Astrocyte (in vitro differentiated cells and primary cell): ENCODE measurements around the gene PLPPR3. TPM values are rescaled to one million over a fixed set of nuclear protein-coding genes. Genes with fewer than 3 reads are reported as not detected.

Experiments used
- DNase-seq: peaks from one replicate; pipeline ENCODE4 v3.0.0-alpha.2; 2010; ENCODE audit warnings: low read depth
- FAIRE-seq: peaks from 2 replicates; lab custom pipeline; 2011; peaks lifted over from hg19 to GRCh38; lab: Jason Lieb, UNC
- H2AFZ ChIP-seq: 2 replicates; pipeline ENCODE4 v1.6.0; 2012; ENCODE audit warnings: low read depth, low read length, inconsistent platforms
- H3K27ac ChIP-seq: 2 replicates; pipeline ENCODE4 v1.5.1; 2011; ENCODE audit warnings: low read depth, low read length, inconsistent platforms
- H3K27me3 ChIP-seq: 2 replicates; pipeline ENCODE4 v1.6.0; 2011; ENCODE audit warnings: low read length, inconsistent platforms; ENCODE audit not compliant: insufficient read depth
- H3K36me3 ChIP-seq: 2 replicates; pipeline ENCODE4 v1.5.1; 2011; ENCODE audit warnings: low read length, inconsistent platforms; ENCODE audit not compliant: insufficient read depth
- H3K4me1 ChIP-seq: 2 replicates; pipeline ENCODE4 v1.5.1; 2011; ENCODE audit warnings: low read length, inconsistent platforms; ENCODE audit not compliant: insufficient read depth
- H3K4me2 ChIP-seq: 2 replicates; pipeline ENCODE4 v1.6.0; 2012; ENCODE audit warnings: low read length, inconsistent platforms
- H3K4me3 ChIP-seq: 2 replicates; pipeline ENCODE4 v1.5.1; 2011; ENCODE audit warnings: low read depth, mild to moderate bottlenecking, low read length, inconsistent platforms; ENCODE audit not compliant: insufficient read depth
- H3K79me2 ChIP-seq: 2 replicates; pipeline ENCODE4 v1.6.0; 2012; ENCODE audit warnings: mild to moderate bottlenecking, low read length, inconsistent platforms; ENCODE audit not compliant: insufficient read depth
- H3K9ac ChIP-seq: 2 replicates; pipeline ENCODE4 v1.6.0; 2012; ENCODE audit warnings: mild to moderate bottlenecking, low read length, inconsistent platforms
- H3K9me3 ChIP-seq: 2 replicates; pipeline ENCODE4 v1.5.1; 2012; ENCODE audit warnings: low read depth, mild to moderate bottlenecking, low read length, inconsistent platforms; ENCODE audit not compliant: insufficient read depth
- H4K20me1 ChIP-seq: 2 replicates; pipeline ENCODE4 v1.6.0; 2012; ENCODE audit warnings: low read length, inconsistent platforms; ENCODE audit not compliant: insufficient read depth
- H3K27ac Mint-ChIP-seq: one replicate; pipeline ENCODE4 v1.8.0; 2021; ENCODE audit warnings: mild to moderate bottlenecking, mixed read lengths; ENCODE audit not compliant: unreplicated experiment
- H3K27me3 Mint-ChIP-seq: one replicate; pipeline ENCODE4 v1.8.0; 2021; ENCODE audit warnings: low read depth, mixed read lengths; ENCODE audit not compliant: unreplicated experiment
- H3K36me3 Mint-ChIP-seq: one replicate; pipeline ENCODE4 v1.8.0; 2021; ENCODE audit warnings: low read depth, mixed read lengths; ENCODE audit not compliant: unreplicated experiment
- H3K4me1 Mint-ChIP-seq: one replicate; pipeline ENCODE4 v1.8.0; 2021; ENCODE audit warnings: low read depth, mixed read lengths; ENCODE audit not compliant: unreplicated experiment
- H3K4me3 Mint-ChIP-seq: one replicate; pipeline ENCODE4 v1.8.0; 2021; ENCODE audit warnings: mild to moderate bottlenecking, moderate library complexity, mixed read lengths; ENCODE audit not compliant: unreplicated experiment
- H3K9me3 Mint-ChIP-seq: one replicate; pipeline ENCODE4 v1.8.0; 2021; ENCODE audit warnings: mild to moderate bottlenecking, mixed read lengths; ENCODE audit not compliant: unreplicated experiment
- EZH2 ChIP-seq: IDR thresholded peaks from 2 replicates; pipeline ENCODE4 v1.6.1; 2012; ENCODE audit warnings: mild to moderate bottlenecking, low read length, inconsistent platforms; ENCODE audit not compliant: insufficient read depth
- total RNA-seq: library from RNA; stranded (reverse); gene quantifications from 2 replicates; pipeline ENCODE4 v1.2.1, GENCODE V29; 2021
- TF ChIP-seq, protein P1 (sequence below): IDR thresholded peaks from 2 replicates; pipeline ENCODE4 v1.5.1; 2011; ENCODE audit warnings: low read depth, mild to moderate bottlenecking, inconsistent platforms, low read length, moderate library complexity; ENCODE audit not compliant: insufficient read depth

Gene PLPPR3
- total RNA-seq, 1 donor from 2014 or later = 36.5 TPM

DNA sequence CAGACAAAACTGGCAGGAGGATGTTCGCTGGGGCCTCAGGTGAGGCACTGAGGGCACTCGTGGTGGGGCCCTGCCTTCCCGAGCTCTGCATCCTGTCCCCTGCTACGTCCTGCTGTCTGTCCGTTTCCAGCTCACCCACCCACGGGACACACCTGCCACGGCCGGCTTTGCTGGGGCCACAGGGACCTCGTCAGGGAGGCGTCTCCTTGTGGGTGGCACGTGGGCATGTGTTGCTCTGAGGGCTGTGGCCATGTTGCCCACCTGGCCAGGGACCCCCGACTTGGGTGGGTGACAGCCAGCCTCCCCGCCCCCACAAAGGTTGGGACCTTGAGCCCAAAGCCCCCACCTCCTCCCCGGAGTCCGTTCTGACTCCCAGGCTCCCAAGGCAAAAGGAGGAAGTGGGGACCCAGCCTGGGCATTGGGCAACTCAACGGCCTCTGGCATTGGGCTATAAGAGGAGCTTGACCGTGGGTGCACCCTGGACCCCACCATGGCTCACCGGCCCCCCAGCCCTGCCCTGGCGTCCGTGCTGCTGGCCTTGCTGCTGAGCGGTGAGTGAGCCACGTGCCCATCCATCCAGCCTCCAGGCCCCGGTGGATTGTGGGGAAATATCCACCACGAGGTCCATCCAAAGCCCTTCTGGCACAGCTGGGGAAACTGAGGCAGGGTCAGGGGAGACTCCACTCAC is 18.9 kb upstream of the PLPPR3 start, which contains the start of gene PRTN3:
Gene PRTN3, plus strand, starts transcription at position 481 of the 688 bp plus-strand sequence. Its CDS starts 10 bp downstream, at position 491.
- H3K36me3 ChIP-seq = no peaks in the 10 kb centered on the region
- H3K4me2 ChIP-seq = no peak within 1 kb of the TSS
- no peaks in the 10 kb centered on the region for H3K9me3 Mint-ChIP-seq
- H3K4me1 ChIP-seq = no peaks in the 10 kb centered on the region
- H3K36me3 Mint-ChIP-seq = no peaks in the 10 kb centered on the region
- H3K4me1 Mint-ChIP-seq = no peaks in the 10 kb centered on the region
- H2AFZ ChIP-seq = no peak within 1 kb of the TSS
- H3K27me3 ChIP-seq = peaks cover 17% of the 10 kb centered on the region
- H3K4me3 ChIP-seq = no peak within 1 kb of the TSS
- no peaks in the 10 kb centered on the region for H3K79me2 ChIP-seq
- H3K9me3 ChIP-seq = no peaks in the 10 kb centered on the region
- H3K27me3 Mint-ChIP-seq = peaks cover 28% of the 10 kb centered on the region
- no peak within 1 kb of the TSS for H3K9ac ChIP-seq
- DNase-seq (no peak), FAIRE-seq (no peak)
- no peak within 1 kb of the TSS for H3K4me3 Mint-ChIP-seq
- H3K27ac ChIP-seq = no peak within 1 kb of the TSS
- TF ChIP-seq, protein P1, sequence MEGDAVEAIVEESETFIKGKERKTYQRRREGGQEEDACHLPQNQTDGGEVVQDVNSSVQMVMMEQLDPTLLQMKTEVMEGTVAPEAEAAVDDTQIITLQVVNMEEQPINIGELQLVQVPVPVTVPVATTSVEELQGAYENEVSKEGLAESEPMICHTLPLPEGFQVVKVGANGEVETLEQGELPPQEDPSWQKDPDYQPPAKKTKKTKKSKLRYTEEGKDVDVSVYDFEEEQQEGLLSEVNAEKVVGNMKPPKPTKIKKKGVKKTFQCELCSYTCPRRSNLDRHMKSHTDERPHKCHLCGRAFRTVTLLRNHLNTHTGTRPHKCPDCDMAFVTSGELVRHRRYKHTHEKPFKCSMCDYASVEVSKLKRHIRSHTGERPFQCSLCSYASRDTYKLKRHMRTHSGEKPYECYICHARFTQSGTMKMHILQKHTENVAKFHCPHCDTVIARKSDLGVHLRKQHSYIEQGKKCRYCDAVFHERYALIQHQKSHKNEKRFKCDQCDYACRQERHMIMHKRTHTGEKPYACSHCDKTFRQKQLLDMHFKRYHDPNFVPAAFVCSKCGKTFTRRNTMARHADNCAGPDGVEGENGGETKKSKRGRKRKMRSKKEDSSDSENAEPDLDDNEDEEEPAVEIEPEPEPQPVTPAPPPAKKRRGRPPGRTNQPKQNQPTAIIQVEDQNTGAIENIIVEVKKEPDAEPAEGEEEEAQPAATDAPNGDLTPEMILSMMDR = no peak
- no peak for TF ChIP-seq EZH2
- H3K27ac Mint-ChIP-seq = no peak within 1 kb of the TSS
- H4K20me1 ChIP-seq = no peaks in the 10 kb centered on the region

DNA sequence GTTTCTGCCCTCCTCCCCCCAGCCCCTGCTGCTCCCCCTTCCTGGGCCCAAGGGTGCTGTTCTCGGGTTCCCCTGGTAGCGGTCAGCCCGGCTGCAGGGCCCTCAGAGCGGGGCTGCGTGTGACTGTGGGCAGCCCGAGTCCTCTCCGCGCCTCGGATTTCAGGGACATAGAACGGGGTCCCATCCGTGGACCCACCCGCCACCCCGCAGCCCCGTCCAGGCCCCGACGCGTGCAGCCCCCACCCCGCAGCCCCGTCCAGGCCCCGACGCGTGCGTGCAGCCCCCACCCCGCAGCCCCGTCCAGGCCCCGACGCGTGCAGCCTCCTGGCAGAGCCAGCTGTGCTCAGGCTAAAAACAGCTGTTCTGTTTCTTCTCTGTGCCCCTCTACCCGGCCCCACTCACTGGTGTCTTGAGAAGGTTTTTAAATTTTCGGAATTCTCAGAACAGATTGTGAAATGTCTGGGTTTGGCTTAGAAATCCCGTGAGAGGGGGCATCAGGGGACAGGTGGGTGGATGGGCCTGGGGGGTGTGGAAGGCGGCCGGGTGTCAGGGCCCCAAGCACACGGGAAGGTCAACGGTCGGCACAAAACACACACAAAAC is 13.6 kb upstream of the PLPPR3 start:
- FAIRE-seq = no peak
- Histone ChIP-seq H2AFZ (no peak overlapping the region), H3K79me2 (no peaks in the 10 kb centered on the region)

More for the DNA sequence above, 13.6 kb upstream of the PLPPR3 start:
- Histone ChIP-seq H3K4me2 (no peak overlapping the region), H3K4me1 (no peaks in the 10 kb centered on the region), H3K27ac (no peak overlapping the region), H3K27me3 (peaks cover 3% of the 10 kb centered on the region), H4K20me1 (no peaks in the 10 kb centered on the region), H3K4me3 (no peak overlapping the region), H3K9ac (no peak overlapping the region), H3K36me3 (no peaks in the 10 kb centered on the region), H3K9me3 (no peaks in the 10 kb centered on the region)
- Mint-ChIP-seq H3K27ac (no peak overlapping the region), H3K36me3 (no peaks in the 10 kb centered on the region), H3K9me3 (no peaks in the 10 kb centered on the region), H3K4me1 (no peaks in the 10 kb centered on the region), H3K27me3 (peaks cover 13% of the 10 kb centered on the region), H3K4me3 (no peak overlapping the region)
- DNase-seq = no peak
- TF ChIP-seq EZH2 = no peak
- TF ChIP-seq, protein P1 = no peak
